Stimulated activated CD8-positive, alpha-beta memory T cell treated with anti-CD3 and anti-CD28 coated beads, Interleukin-7, amount 100 ng/mL, for 4 hours (primary cell): ENCODE results near the gene HIPK2.

ENCODE experiments used
- DNase-seq, 2 donors: peaks; one replicate each; pipeline ENCODE4 v3.0.0-alpha.2; 2020; ENCODE audit warnings: low read depth in 2 of 2

The HIPK2 gene

GRCh38 chr7:139715194-139715815 is 62.5 kb downstream of the HIPK2 start:
- no peak for DNase-seq

- DNase-seq: no peak
These were observed 63.5 kb downstream of the HIPK2 start for GRCh38 chr7:139714163-139714901.

- no peak for DNase-seq
These were observed 64.2 kb downstream of the HIPK2 start for GRCh38 chr7:139713526-139714162.

- DNase-seq: no peak
These were observed 64.7 kb downstream of the HIPK2 start for GRCh38 chr7:139713061-139713460.

- no peak for DNase-seq
These were observed 65.6 kb downstream of the HIPK2 start for GRCh38 chr7:139711991-139712743.

GRCh38 chr7:139710036-139710435 is 67.8 kb downstream of the HIPK2 start:
- DNase-seq: no peak

GRCh38 chr7:139709485-139709884 is 68.3 kb downstream of the HIPK2 start:
- DNase-seq: no peak

- no peak for DNase-seq
These were observed 69.3 kb downstream of the HIPK2 start for GRCh38 chr7:139708541-139708940.

GRCh38 chr7:139706837-139707236 is 71.0 kb downstream of the HIPK2 start:
- DNase-seq: no peak

- DNase-seq: no peak
These were observed 73.4 kb downstream of the HIPK2 start for GRCh38 chr7:139704308-139704879.

- no peak for DNase-seq
These were observed 74.1 kb downstream of the HIPK2 start for GRCh38 chr7:139703487-139704307.

GRCh38 chr7:139702811-139703486 is 74.8 kb downstream of the HIPK2 start:
- no peak for DNase-seq

GRCh38 chr7:139702313-139702731 is 75.5 kb downstream of the HIPK2 start:
- DNase-seq: no peak

- DNase-seq: no peak
These were observed 75.9 kb downstream of the HIPK2 start for GRCh38 chr7:139701908-139702307.

- no peak for DNase-seq
These were observed 77.1 kb downstream of the HIPK2 start for GRCh38 chr7:139700505-139701235.

- no peak for DNase-seq
These were observed 77.9 kb downstream of the HIPK2 start for GRCh38 chr7:139699640-139700504.

- no peak for DNase-seq
These were observed 79.0 kb downstream of the HIPK2 start for GRCh38 chr7:139698844-139699243.

- DNase-seq: no peak
These were observed 79.5 kb downstream of the HIPK2 start for GRCh38 chr7:139698278-139698677.

GRCh38 chr7:139697056-139697455 is 80.7 kb downstream of the HIPK2 start:
- no peak for DNase-seq
